A549 (cell line): ENCODE results near the gene ANKRD40CL.

ENCODE experiments used
- MAX ChIP-seq: IDR thresholded peaks from 2 replicates; pipeline ENCODE4 v1.6.1; 2012
- POLR2A ChIP-seq: IDR thresholded peaks from 2 replicates; pipeline ENCODE4 v1.6.1; 2012; ENCODE audit warnings: mild to moderate bottlenecking, low read length

GRCh38 chr17:50808888-50809287, 41.6 kb upstream of the ANKRD40CL start:
- no peak for TF ChIP-seq POLR2A
- TF ChIP-seq MAX = no peak
